IPS DF 6.9 (cell line): ENCODE measurements around the gene SLC35A3.

Source experiments
- DNase-seq: peaks from one replicate; pipeline ENCODE4 v3.0.0-alpha.2; 2013; ENCODE audit warnings: low read depth, low spot score
- H3K27ac ChIP-seq: one replicate; pipeline ENCODE4 v1.5.1; 2013; ENCODE audit warnings: low read length, control low read depth
- H3K27me3 ChIP-seq: 2 replicates; pipeline ENCODE4 v1.6.1; 2013; ENCODE audit warnings: mild to moderate bottlenecking, low read length; ENCODE audit not compliant: control insufficient read depth, insufficient read depth
- H3K36me3 ChIP-seq: 2 replicates; pipeline ENCODE4 v1.6.1; 2013; ENCODE audit warnings: low read length; ENCODE audit not compliant: control insufficient read depth, insufficient read depth
- H3K4me1 ChIP-seq: 2 replicates; pipeline ENCODE4 v1.6.1; 2013; ENCODE audit warnings: low read length; ENCODE audit not compliant: control insufficient read depth, insufficient read depth
- H3K4me3 ChIP-seq: 2 replicates; pipeline ENCODE4 v1.5.1; 2013; ENCODE audit warnings: mild to moderate bottlenecking, low read length
- H3K9me3 ChIP-seq: 2 replicates; pipeline ENCODE4 v1.6.1; 2013; ENCODE audit warnings: low read length, inconsistent platforms; ENCODE audit not compliant: control insufficient read depth, insufficient read depth
- WGBS: extraction: QIAGEN DNeasy Blood & Tissue Kit; methylation state at CpG from one replicate; pipeline ENCODE4 v1.1.7; 2013; ENCODE audit warnings: mixed read lengths, missing lambda C conversion rate; ENCODE audit not compliant: insufficient read length, insufficient coverage; 5-methylcytosine and 5-hydroxymethylcytosine counted together

Gene SLC35A3

GRCh38 chr1:99969729-99970621 is at the start of gene SLC35A3:
Gene SLC35A3 (plus strand): TSS chr1:99969996. CDS start chr1:99993555, 23,559 bp downstream.
- peaks cover 3% of the 10 kb centered on the region; the same call in 1 of the 2 replicates for H3K4me1 ChIP-seq
- no peaks in the 10 kb centered on the region for H3K9me3 ChIP-seq
- DNase-seq: peak; percentile 64
- no peak within 1 kb of the TSS for H3K27ac ChIP-seq
- WGBS: no CpG with 5 or more reads among the region's 74 CpGs
- H3K27me3 ChIP-seq: no peaks in the 10 kb centered on the region
- peak within 1 kb of the TSS; percentile 72; the same call in 1 of the 2 replicates for H3K4me3 ChIP-seq
- H3K36me3 ChIP-seq: no peaks in the 10 kb centered on the region

GRCh38 chr1:99934801-99935200 is 35.0 kb upstream of the SLC35A3 start:
- Histone ChIP-seq H3K27ac (no peak overlapping the region), H3K4me1 (no peaks in the 10 kb centered on the region), H3K9me3 (no peaks in the 10 kb centered on the region), H3K36me3 (no peaks in the 10 kb centered on the region), H3K27me3 (no peaks in the 10 kb centered on the region), H3K4me3 (no peak overlapping the region)
- no peak for DNase-seq

GRCh38 chr1:99935534-99935933 is 34.3 kb upstream of the SLC35A3 start:
- Histone ChIP-seq H3K27me3 (no peaks in the 10 kb centered on the region), H3K27ac (no peak overlapping the region), H3K4me3 (no peak overlapping the region), H3K4me1 (no peaks in the 10 kb centered on the region), H3K36me3 (no peaks in the 10 kb centered on the region), H3K9me3 (no peaks in the 10 kb centered on the region)
- WGBS: no CpG with 5 or more reads among the region's 1 CpG
- no peak for DNase-seq

- Histone ChIP-seq H3K36me3 (no peaks in the 10 kb centered on the region), H3K4me3 (no peak overlapping the region), H3K4me1 (no peaks in the 10 kb centered on the region), H3K9me3 (no peaks in the 10 kb centered on the region), H3K27me3 (no peaks in the 10 kb centered on the region), H3K27ac (no peak overlapping the region)
- no peak for DNase-seq
- no CpG with 5 or more reads among the region's 3 CpGs for WGBS
These were observed 33.7 kb upstream of the SLC35A3 start for GRCh38 chr1:99936071-99936470.

GRCh38 chr1:99942723-99943122 is 27.1 kb upstream of the SLC35A3 start:
- no peak overlapping the region for H3K4me3 ChIP-seq
- H3K4me1 ChIP-seq: no peaks in the 10 kb centered on the region
- WGBS: no CpG with 5 or more reads among the region's 1 CpG
- H3K27ac ChIP-seq: no peak overlapping the region
- no peak for DNase-seq
- H3K27me3 ChIP-seq: no peaks in the 10 kb centered on the region
- H3K9me3 ChIP-seq: no peaks in the 10 kb centered on the region
- no peaks in the 10 kb centered on the region for H3K36me3 ChIP-seq

GRCh38 chr1:99943223-99943794 is 26.5 kb upstream of the SLC35A3 start:
- Histone ChIP-seq H3K27me3 (no peaks in the 10 kb centered on the region), H3K4me1 (no peaks in the 10 kb centered on the region), H3K4me3 (no peak overlapping the region), H3K36me3 (no peaks in the 10 kb centered on the region), H3K9me3 (no peaks in the 10 kb centered on the region), H3K27ac (no peak overlapping the region)
- WGBS: no CpG with 5 or more reads among the region's 7 CpGs
- no peak for DNase-seq

- Histone ChIP-seq H3K36me3 (no peaks in the 10 kb centered on the region), H3K27ac (no peak overlapping the region), H3K4me3 (no peak overlapping the region), H3K9me3 (no peaks in the 10 kb centered on the region), H3K4me1 (no peaks in the 10 kb centered on the region), H3K27me3 (no peaks in the 10 kb centered on the region)
- DNase-seq: no peak
- WGBS: no CpG with 5 or more reads among the region's 1 CpG
These were observed 25.6 kb upstream of the SLC35A3 start for GRCh38 chr1:99944192-99944591.

GRCh38 chr1:99945174-99945573 is 24.6 kb upstream of the SLC35A3 start:
- DNase-seq: no peak
- WGBS: no CpG with 5 or more reads among the region's 1 CpG
- H3K27ac ChIP-seq: no peak overlapping the region
- H3K4me1 ChIP-seq: no peaks in the 10 kb centered on the region
- H3K9me3 ChIP-seq: no peaks in the 10 kb centered on the region
- no peaks in the 10 kb centered on the region for H3K27me3 ChIP-seq
- no peaks in the 10 kb centered on the region for H3K36me3 ChIP-seq
- H3K4me3 ChIP-seq: no peak overlapping the region

GRCh38 chr1:99950486-99950885 is 19.3 kb upstream of the SLC35A3 start:
- Histone ChIP-seq H3K4me3 (no peak overlapping the region), H3K27me3 (no peaks in the 10 kb centered on the region), H3K9me3 (no peaks in the 10 kb centered on the region), H3K27ac (no peak overlapping the region), H3K4me1 (no peaks in the 10 kb centered on the region), H3K36me3 (no peaks in the 10 kb centered on the region)
- WGBS: no CpG with 5 or more reads among the region's 3 CpGs
- no peak for DNase-seq

GRCh38 chr1:99952522-99952921 is 17.3 kb upstream of the SLC35A3 start:
- no peak overlapping the region for H3K4me3 ChIP-seq
- H3K27me3 ChIP-seq: no peaks in the 10 kb centered on the region
- no peaks in the 10 kb centered on the region for H3K9me3 ChIP-seq
- no peak for DNase-seq
- H3K36me3 ChIP-seq: no peaks in the 10 kb centered on the region
- no peaks in the 10 kb centered on the region for H3K4me1 ChIP-seq
- H3K27ac ChIP-seq: no peak overlapping the region
- no CpG with 5 or more reads among the region's 1 CpG for WGBS
